HG02870 (cell line): ENCODE data around the gene BBIP1.

Experiments used
- ATAC-seq: cut with Tn5 transposase; IDR thresholded peaks from one replicate; pipeline ENCODE4 v1.9.1; 2021; ENCODE audit warnings: mild to moderate bottlenecking, moderate library complexity; ENCODE audit not compliant: unreplicated experiment

BBIP1 gene, protein sequence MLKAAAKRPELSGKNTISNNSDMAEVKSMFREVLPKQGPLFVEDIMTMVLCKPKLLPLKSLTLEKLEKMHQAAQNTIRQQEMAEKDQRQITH

DNA sequence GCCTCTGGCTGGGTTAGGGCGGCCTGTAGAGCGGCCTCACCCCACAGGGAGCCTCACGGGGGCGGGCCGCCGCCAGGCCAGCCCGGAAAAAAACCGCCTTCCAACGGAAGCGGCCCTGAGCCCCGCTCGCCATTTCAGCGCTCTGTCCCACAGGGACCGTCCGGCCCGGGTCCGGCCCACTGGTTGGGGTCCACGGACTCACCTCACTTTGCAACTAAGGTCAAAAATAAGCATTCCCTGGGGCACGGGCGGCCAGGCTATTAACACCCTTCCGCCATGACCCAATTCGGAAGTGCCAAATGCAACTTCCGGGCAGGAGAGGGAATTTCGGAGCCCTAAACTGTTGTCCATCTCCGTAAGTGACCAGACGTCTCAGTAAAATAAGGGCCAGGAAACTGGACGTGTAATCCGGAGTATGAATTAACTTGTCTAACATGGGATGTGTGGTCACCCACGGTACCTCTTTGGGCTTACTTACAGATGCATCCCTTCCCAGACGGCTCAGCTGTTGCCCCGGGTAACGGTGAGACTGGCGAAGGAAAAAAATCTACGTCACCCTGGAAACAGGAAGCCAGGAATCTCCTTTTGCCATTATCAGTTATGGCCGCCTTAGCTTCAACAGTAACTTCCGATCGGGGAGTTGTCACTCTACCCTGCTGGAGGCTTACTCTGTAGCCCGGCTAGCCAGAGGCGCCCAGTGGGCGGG lies at the start of gene BBIP1:
Gene BBIP1, minus strand, starts transcription at position 538 of the 706 bp plus-strand sequence. CDS start 1,023 bp downstream, outside the sequence.
- peak; percentile 81 for ATAC-seq

DNA sequence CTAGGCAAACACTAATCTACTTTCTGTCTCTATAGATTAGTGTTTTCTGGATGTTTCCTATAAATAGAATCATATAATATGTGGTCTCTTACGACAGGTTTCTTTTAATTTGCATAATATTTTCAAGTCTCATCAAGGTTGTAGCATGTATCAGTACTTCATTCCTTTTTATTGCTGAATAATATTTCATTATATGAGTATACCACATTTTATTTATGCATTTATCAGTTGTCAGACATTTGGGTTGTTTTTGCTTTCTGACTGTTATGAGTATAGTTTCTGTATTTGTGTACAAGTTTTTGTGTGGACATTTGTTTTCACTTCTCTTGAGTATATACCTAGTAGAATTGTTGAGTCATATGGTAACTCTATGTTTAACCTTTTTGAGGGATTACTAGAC lies 48.7 kb upstream of the BBIP1 start:
- ATAC-seq = peak; percentile 68

DNA sequence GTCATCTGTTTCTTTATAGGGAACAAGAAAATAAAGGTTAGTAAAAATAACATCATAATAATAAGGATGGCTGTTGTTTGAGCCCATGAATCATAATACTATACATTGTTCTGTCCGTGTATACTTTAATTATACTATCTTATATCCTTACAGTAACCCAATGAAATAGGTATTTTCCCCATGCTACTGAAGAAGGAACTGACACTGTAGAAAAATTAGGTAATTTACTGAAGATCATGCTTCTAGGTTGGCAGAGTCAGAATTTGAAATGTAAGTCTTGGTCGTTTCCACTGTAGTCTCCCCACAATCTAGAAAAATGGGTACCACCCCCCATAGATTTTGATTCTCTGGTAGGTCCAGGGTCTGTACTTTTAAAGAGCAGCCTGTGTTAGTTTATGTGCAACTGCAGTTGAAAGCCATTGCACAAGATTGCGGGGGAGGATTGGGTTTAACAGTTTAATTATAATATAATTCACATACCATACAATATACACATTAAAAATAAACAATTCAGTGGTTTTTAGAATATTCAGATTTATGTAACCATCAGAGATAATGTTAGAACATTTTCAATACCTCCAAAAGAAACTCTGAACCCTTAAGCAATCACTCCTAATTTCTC lies 48.1 kb upstream of the BBIP1 start:
- no peak for ATAC-seq

DNA sequence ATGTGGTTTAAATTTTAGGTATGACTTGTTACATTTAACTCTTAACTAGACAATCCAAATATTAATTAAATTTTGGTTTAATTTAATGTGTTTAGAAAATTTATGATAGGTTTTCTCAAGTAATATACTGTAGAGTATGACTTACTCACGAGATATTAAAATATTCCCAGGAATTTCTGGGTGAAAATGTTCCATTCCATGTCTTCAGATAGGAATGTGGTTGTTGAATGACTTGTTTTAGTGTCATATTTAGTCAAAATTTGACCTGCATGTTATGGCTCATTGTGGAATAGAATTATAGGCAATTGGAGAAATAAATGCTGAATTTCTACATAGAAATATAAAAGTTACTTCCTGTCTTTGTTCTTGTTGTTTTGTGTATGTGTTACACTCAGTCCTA lies 47.2 kb upstream of the BBIP1 start:
- ATAC-seq = no peak

DNA sequence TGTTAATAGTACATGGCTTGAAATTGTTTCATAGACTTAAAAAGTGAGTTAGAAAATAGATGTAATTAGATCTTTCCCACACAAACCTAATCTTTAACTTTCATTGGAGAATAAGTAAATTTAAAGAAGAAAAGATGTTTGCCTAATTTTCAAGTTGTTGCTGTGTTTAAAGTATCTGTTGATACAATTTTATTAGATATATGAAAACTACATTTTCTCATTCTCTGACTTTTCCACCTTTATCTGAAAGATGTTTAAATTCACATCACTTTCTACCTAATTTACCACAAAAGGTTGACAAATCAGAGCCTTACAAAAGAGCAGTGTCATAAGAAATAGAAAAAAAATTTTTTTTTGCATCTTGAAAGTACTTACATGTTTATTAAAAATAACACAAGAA lies 46.2 kb upstream of the BBIP1 start:
- ATAC-seq = no peak

DNA sequence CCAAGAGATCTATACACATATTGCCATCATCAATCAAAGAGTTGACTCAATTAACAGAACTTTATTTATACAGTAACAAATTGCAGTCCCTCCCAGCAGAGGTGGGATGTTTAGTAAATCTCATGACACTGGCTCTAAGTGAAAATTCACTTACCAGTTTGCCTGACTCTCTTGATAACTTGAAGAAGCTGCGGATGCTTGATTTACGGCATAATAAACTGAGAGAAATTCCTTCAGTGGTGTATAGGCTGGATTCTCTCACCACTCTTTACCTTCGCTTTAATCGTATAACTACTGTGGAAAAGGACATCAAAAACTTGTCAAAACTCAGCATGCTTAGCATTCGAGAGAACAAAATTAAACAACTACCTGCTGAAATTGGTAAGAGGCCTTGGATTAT lies 45.7 kb upstream of the BBIP1 start:
- no peak for ATAC-seq

DNA sequence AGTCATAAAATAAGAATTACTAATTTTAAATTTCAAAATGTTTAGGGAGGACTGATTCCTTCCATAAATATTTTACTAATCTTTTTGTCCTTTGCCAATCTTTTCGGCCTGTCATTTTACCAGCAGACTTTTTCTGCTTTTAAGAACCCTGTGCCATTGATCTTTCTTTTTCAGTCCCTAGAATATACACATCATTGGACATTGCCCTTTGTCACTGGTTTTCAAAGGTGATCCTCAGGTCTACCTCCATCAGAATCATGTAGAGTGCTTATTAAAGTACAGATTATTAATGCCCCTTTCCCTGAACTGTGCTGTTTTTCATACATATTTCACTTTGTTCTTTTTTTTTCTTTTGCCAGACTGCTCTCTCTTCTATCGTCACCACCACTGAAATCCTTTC lies 44.2 kb upstream of the BBIP1 start:
- no peak for ATAC-seq

DNA sequence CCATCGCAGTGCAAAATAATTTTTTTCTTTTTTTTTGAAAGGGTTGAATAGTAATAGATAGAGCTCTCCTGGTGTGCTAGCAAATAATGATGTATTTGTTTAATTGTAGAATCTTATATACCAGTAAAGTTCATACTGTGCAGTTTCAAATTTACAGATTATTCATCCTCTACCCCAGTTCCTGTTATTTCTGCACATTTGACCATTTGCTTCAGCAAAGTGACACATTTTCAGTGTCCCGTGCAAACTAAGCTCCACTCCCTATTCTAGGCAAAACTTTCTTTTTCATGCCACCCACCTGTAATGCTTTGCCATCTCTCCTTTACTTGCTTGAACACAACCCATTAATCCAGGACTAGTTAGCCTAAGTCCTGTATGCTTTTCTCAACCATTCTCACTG lies 43.5 kb upstream of the BBIP1 start:
- ATAC-seq = no peak

DNA sequence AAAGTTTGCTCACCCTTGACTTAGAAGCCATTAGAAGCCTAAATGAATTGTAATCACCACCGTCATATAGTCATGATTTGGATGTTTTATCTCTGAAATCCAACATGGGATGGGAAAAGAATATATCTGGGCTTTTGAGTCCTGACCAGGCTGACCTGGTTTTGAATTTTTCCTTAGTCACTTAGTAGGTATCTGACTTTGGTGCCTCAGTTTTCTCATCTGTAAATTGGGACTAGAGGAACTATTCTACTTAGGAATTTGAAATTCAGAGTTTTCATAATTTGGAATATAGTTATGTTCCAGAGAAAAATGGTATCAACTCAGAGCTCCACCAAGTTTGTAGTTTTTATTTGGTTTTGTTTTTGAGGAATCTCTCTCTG lies 41.3 kb upstream of the BBIP1 start:
- ATAC-seq = no peak

DNA sequence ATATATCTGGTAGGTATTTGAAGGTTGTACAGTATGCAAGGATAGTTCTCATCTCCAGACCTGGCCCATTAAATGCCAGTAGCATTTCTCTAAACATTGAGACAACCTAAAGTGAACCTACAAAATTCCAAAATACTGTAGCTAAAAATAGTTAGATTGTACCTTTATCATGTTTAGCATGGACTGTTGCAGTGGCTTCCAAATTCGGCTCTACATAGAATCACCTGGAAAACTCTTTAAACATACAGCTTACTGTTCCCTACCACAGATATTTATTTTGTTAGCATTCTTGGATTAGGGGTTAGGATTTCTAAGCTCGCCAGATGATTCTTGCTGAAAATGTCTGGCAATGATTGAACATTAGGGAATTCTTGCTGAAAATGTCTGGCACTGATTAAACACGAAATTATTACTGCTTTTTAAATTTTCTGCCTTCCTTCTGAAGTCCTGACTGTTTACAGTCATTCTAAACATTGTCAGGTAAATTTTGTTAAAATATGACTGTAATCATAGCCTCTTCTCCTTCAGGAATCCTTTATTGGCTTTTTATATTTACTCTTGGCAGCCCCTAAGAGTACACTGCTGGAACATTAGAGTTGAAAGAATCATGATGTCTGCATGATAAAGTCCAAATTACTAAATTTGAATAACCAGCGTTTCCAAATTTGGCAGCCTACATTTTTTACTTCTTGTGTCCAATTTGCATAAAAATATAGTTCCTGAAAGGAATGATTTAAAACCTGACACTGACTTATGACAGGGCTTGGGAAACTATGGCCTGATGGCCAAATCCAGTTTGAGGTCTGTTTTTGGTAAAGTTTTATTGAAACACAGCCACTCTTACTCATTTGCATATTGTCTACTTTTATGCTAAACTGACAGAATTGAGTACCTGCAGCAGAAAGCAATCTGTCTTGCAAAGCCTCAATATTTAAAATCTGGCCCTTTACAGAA lies 40.7 kb upstream of the BBIP1 start:
- no peak for ATAC-seq

DNA sequence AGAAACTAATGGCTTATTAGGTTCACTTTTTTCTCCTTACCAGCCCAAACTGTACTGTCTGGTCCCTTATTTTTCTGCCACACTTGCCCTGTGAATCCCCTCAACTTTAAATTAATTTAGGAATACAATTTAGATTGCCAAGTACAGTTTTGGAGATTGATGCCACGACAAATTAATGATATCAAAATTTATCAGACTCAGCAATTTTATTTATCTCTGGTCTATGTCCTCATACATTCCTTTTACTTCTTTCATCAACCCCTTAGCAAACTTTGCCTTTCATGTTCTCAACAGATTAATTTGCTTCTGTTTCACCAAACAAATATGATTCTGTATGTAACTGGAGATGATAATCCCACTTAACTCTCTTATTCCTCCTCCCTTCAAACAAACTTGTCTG lies 38.6 kb upstream of the BBIP1 start:
- no peak for ATAC-seq

DNA sequence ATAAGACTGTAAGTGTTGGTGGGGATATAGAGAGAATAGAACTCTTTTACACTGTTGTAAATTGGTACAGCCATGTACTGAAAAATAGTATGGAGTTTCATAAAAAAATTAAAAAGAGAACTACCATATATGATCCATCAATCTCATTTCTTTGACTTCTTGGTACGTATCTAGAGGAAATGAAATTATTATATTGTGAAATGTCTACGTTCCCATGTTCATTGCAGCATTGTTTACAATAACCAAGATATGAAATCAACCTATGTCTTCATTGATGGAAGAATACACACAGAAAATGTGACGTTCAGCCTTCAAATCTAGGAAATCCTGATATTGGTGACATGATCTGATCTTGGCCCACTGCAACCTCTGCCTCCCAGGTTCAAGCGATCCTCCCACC lies 32.4 kb upstream of the BBIP1 start:
- no peak for ATAC-seq

DNA sequence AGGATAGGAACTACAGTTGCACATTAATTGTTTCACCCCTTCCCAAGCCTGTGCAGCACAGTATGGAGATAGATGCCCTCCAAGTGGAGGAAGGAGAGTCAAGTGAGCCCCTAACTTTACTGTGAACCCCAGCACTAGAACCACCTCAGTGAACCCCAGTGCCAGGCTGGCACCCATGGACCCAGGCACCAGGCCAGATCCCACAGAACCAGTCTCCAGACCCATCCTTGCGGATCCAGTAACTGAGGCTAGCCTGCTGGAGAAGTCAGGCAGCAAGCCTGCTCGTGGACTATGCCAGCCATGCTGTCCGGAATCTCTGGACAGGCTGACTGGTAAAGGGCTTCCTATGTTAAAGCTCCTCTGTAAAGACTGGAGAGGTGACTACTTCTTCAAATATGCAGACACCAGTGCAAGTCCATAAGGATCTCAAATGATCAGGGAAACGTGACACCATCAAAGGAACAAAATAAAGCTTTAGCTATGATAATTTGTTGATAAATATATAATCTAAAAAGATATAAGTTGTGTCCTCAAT lies 28.1 kb upstream of the BBIP1 start:
- ATAC-seq = no peak

DNA sequence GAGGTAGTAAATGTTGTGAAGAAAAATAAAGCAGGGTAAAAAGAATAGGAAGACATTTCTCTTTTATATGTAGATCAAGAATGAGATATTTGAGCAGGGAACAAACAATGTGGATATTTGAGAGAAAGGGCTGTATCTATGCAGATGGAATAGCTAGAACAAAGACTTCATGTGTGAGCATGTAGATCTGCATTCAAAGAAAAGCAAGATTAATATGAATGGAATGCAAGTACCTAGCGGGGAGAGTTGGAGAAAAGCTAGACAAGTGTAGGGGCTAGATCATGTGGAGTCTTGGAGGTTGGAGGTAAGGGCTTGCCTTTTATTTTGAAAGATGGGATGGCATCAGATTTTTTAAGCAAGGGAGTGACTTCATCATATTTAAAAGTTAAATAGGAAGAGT lies 27.5 kb upstream of the BBIP1 start:
- ATAC-seq = no peak

DNA sequence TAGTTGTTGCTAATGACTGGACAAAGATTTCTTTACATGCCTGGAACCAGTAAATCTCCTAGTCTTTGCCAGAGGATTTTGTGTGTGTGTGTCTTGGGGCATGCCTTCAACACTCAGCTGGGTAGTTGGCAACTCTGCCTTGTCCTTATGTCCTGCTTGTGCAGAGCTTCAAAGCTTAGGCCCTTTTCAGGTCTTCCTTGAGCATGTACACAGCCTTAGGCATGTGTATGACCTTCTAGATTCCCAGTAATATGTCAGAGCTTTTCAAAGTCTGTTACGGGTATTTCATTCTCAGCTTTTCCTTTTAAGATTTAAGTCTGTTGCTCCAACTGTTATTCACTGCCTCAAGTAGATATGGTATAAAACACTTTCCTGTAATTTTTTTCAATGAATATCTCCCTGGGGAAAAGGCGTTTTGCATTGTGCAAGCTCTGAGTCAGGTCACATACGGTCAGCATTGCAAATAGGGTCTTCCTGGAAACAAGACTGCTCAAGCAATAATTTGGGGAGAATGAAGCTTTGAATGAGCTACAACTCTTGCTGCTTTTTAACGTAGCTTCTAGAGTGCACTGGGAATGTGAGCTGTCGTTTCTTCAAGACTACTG lies 25.9 kb upstream of the BBIP1 start:
- ATAC-seq = no peak

DNA sequence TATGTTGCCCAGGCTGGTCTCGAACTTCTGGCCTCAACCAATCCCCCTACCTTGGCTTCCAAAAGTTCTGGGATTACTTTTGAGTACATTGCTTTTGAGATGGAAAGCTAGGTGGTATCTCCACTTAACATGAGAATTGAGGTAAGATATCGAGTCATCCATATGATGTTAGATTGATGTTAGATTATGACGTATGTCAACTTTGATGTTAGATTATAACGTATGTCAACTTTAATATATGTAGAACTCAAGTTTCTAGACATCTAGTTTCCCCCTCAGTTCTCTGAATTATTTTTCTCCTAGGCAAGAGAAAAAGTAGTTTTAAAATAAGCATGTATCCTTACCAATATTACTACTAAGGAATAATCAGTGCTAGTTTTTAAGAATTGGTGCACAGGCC lies 20.4 kb upstream of the BBIP1 start:
- no peak for ATAC-seq

DNA sequence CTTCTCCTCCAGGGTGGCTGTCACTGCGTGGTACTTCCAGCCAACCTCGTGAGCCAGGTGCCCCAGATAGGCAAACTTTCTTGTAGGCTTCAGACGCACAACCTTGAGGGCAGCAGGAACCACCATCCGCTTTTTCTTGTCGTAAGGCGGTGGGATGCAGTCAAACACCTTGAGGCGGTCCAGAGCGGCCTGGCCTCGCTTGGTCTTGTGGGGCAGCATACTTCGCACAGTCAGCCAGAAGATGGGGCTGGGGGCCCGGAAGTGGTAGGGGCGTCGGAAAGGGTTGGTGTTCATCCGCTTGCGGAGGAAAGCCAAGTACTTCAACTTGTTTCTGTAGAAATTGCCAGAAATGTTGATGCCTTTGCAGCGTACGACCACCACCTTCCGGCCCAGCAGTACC lies 17.8 kb upstream of the BBIP1 start:
- no peak for ATAC-seq

DNA sequence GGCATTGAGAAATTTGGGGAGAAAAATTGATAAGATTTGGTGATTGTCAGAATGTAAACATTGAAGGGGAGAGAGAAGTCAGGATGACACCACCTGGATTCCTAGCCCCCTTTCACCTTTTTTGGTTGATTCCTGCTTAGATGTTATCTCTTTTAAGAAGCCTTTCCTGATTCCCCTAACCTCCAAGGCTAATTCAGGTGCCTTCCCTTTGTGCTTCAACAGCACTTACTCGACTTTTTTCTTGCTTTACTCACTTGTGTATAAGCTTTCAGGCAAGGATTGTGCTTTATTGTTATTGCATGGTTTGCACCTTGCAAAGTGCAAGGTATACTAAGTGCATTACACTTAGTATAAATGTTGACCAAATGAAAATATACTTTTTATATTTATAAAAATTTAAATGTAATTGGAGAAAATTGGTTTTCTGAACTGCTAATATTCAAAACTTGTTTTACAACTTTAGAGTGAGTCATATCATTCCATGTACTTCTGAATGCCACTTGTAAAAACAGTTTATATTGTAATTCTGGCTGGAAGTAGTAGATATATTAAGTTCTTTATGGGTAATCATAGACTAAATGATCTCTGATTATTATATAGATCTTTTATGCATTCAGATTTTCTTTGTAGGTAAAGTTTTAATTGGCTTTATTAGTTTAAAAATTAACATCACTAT lies 13.7 kb upstream of the BBIP1 start:
- ATAC-seq = no peak

DNA sequence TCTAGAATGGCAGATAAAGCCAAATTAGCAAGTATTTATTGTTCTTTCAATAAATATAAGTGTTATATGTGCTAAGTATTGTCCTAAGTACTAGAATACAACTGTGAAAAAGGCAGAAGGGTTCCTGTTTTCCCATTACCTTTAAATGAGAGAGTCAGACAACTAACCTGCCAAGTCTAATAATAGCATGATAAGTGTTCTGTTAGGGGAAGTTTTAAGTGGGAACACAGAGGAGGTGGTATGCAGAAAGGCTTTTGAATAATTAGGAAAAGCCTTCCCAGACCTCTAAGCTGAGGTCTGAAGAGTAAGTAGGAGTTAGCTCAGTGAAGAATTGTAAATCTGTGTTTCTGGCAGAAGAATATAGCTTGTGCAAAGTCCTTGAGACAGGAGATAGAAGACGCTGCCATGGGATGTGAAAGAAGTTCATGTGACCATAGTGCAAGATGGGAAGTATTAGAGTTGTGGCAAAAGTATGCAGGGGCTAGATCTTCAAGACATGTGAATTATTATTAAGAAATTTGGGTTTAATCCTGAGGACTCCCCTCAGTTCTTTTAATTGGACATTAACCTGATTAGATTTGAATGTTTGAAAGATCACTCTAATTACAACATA lies 12.9 kb upstream of the BBIP1 start:
- no peak for ATAC-seq

DNA sequence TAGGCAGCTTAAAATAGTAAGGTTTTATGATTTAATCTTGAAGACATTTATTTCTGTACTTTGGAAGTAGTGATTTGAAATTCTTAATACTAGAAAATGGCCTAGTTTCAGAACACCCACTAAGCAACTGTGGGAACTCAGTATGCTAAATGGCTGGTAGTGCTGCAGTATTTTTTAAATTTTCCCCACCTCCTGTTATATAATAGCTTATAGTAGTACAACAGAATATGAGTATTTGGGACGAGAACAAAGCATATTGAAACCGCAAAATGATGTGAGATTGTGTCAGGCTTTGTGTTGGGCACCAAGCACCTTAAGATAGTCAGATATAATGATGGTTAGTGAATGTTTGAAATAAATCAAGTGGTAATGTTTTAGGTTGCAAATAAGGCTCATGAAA lies 8.5 kb upstream of the BBIP1 start:
- no peak for ATAC-seq
